SK-N-SH (cell line): ENCODE results near the gene SNAP91. TPM values are rescaled to one million over a fixed set of nuclear protein-coding genes. Genes with fewer than 3 reads are reported as not detected.

Experiments used
- CTCF ChIA-PET: fragments of 300-600, 350-600 bp; formaldehyde crosslinking; extraction: SDS; loops from one replicate; lab custom pipeline; 2021; lab: Yijun Ruan, JAX
- POLR2A ChIA-PET: fragments of 350-600 bp; sonication (Branson Sonifier 250); formaldehyde crosslinking; extraction: SDS; loops from one replicate; lab custom pipeline; 2020; ENCODE audit warnings: antibody characterized with exemption, inconsistent platforms; lab: Yijun Ruan, JAX
- DNase-seq: peaks from one replicate; pipeline ENCODE4 v3.0.0; 2012
- H2AFZ ChIP-seq: fragments of 200-600 bp; sonication (generic); 2 replicates; pipeline ENCODE4 v1.8.1; 2016; ENCODE audit warnings: antibody characterized with exemption, mild to moderate bottlenecking, low read depth
- H3F3A ChIP-seq: fragments of 200-600 bp; sonication (generic); replicated peaks from 2 replicates; pipeline ENCODE3; 2016; ENCODE audit warnings: antibody characterized with exemption, mild to moderate bottlenecking; ENCODE audit not compliant: insufficient read depth
- H3K27ac ChIP-seq, 2 experiments: fragments of 200-500 bp in 1 of 2; fragments of 200-600 bp in 1 of 2; sonication (Bioruptor generic) in 1 of 2; sonication (generic), shearing (Covaris generic) in 1 of 2; 2 replicates each; pipeline versions ENCODE4 v1.5.1 to v1.6.1; 2014 to 2016; ENCODE audit warnings: low read depth in 2 of 2, inconsistent platforms in 1 of 2, low read length in 1 of 2, mild to moderate bottlenecking in 1 of 2, mixed read lengths in 1 of 2
- H3K27me3 ChIP-seq: fragments of 200-600 bp; sonication (generic), shearing (Covaris generic); 2 replicates; pipeline ENCODE4 v1.6.1; 2016; ENCODE audit warnings: mixed run types; ENCODE audit not compliant: insufficient read depth
- H3K36me3 ChIP-seq, 2 experiments: fragments of 200-500 bp in 1 of 2; fragments of 200-600 bp in 1 of 2; sonication (Bioruptor generic) in 1 of 2; sonication (generic) in 1 of 2; replicated peaks in 1 of 2; 2 replicates each; pipeline versions ENCODE3 to v1.5.1; 2014 to 2016; ENCODE audit warnings: low read length in 1 of 2, mild to moderate bottlenecking in 1 of 2; ENCODE audit not compliant: insufficient read depth in 2 of 2, control insufficient read depth in 1 of 2
- H3K4me1 ChIP-seq, 2 experiments: fragments of 200-500 bp in 1 of 2; fragments of 200-600 bp in 1 of 2; sonication (Bioruptor generic) in 1 of 2; sonication (generic), shearing (Covaris generic) in 1 of 2; 2 replicates each; pipeline versions ENCODE4 v1.5.1 to v1.6.1; 2014 to 2016; ENCODE audit warnings: low read depth in 1 of 2, low read length in 1 of 2, mixed run types in 1 of 2; ENCODE audit not compliant: insufficient read depth in 2 of 2, control insufficient read depth in 1 of 2
- H3K4me2 ChIP-seq: fragments of 200-600 bp; sonication (generic), shearing (Covaris generic); 2 replicates; pipeline ENCODE4 v1.6.1; 2017; ENCODE audit warnings: mixed run types
- H3K4me3 ChIP-seq, 2 experiments: fragments of 200-500 bp in 1 of 2; fragments of 200-600 bp in 1 of 2; sonication (Bioruptor generic) in 1 of 2; sonication (generic), shearing (Covaris generic) in 1 of 2; 2 replicates each; pipeline versions ENCODE4 v1.5.1 to v1.8.1; 2014 to 2016; ENCODE audit warnings: low read depth in 2 of 2, inconsistent platforms in 1 of 2, low read length in 1 of 2, mild to moderate bottlenecking in 1 of 2, mixed read lengths in 1 of 2, moderate library complexity in 1 of 2
- H3K79me2 ChIP-seq: fragments of 200-600 bp; sonication (generic); 2 replicates; pipeline ENCODE4 v1.8.1; 2017; ENCODE audit warnings: mild to moderate bottlenecking; ENCODE audit not compliant: insufficient read depth
- H3K9ac ChIP-seq: fragments of 200-600 bp; sonication (generic); 2 replicates; pipeline ENCODE4 v1.6.1; 2017; ENCODE audit warnings: mixed run types
- H3K9me2 ChIP-seq: fragments of 200-600 bp; sonication (generic); 2 replicates; pipeline ENCODE4 v1.6.1; 2017; ENCODE audit warnings: mixed run types
- H3K9me3 ChIP-seq: fragments of 200-600 bp; sonication (generic); 2 replicates; pipeline ENCODE4 v1.6.1; 2017; ENCODE audit warnings: mixed run types, mild to moderate bottlenecking, moderate library complexity
- H4K20me1 ChIP-seq: fragments of 200-600 bp; sonication (generic); 2 replicates; pipeline ENCODE4 v1.6.1; 2017; ENCODE audit warnings: mild to moderate bottlenecking, mixed run types; ENCODE audit not compliant: insufficient read depth
- CTCF ChIP-seq: fragments of 200-600 bp; sonication (generic); IDR thresholded peaks from 2 replicates; pipeline ENCODE4 v1.6.1; 2017; ENCODE audit warnings: antibody characterized with exemption, mild to moderate bottlenecking, moderate library complexity
- ELF1 ChIP-seq: IDR thresholded peaks from 2 replicates; pipeline ENCODE4 v1.4.0; 2012
- FOXJ3 ChIP-seq: sonication (generic); formaldehyde crosslinking; IDR thresholded peaks from 2 replicates; pipeline ENCODE4 v1.5.1; 2020; ENCODE audit warnings: mild to moderate bottlenecking, missing genetic modification reagents
- GATA2 ChIP-seq: sonication (generic); formaldehyde crosslinking; IDR thresholded peaks from 2 replicates; pipeline ENCODE4 v1.5.0; 2020; ENCODE audit warnings: mild to moderate bottlenecking, missing genetic modification reagents
- MAX ChIP-seq: IDR thresholded peaks from 2 replicates; pipeline ENCODE4 v1.4.0; 2012; ENCODE audit warnings: low read depth
- MEF2A ChIP-seq: IDR thresholded peaks from 2 replicates; pipeline ENCODE4 v1.4.0; 2012; ENCODE audit warnings: low read depth, borderline replicate concordance
- MXI1 ChIP-seq: IDR thresholded peaks from 2 replicates; pipeline ENCODE4 v1.6.1; 2012; ENCODE audit warnings: mild to moderate bottlenecking, low read depth, low read length, improper control_type of control experiment
- REST ChIP-seq: IDR thresholded peaks from 2 replicates; pipeline ENCODE4 v1.6.1; 2012; ENCODE audit warnings: mild to moderate bottlenecking, low read depth, low read length, moderate library complexity
- RFX5 ChIP-seq: IDR thresholded peaks from 2 replicates; pipeline ENCODE4 v1.6.1; 2012; ENCODE audit warnings: mild to moderate bottlenecking, improper control_type of control experiment, low read length
- RXRA ChIP-seq: IDR thresholded peaks from 2 replicates; pipeline ENCODE4 v1.4.0; 2012; ENCODE audit warnings: low read depth, mild to moderate bottlenecking, borderline replicate concordance
- TAF1 ChIP-seq: IDR thresholded peaks from 2 replicates; pipeline ENCODE4 v1.6.1; 2012; ENCODE audit warnings: low read depth, mild to moderate bottlenecking, low read length, moderate library complexity, borderline replicate concordance
- TCF12 ChIP-seq: IDR thresholded peaks from 2 replicates; pipeline ENCODE4 v1.4.0; 2012
- TEAD4 ChIP-seq: IDR thresholded peaks from 2 replicates; pipeline ENCODE4 v1.4.0; 2012; ENCODE audit warnings: mild to moderate bottlenecking, borderline replicate concordance; ENCODE audit not compliant: insufficient read depth
- ZBTB33 ChIP-seq: IDR thresholded peaks from 2 replicates; pipeline ENCODE4 v1.4.0; 2012; ENCODE audit warnings: low read depth, borderline replicate concordance
- WGBS: methylation state at CpG from one replicate; pipeline ENCODE4 v1.1.6; 2017; ENCODE audit warnings: low lambda C conversion rate; 5-methylcytosine and 5-hydroxymethylcytosine counted together
- polyA plus RNA-seq, 3 experiments: library from polyadenylated mRNA; depleted of rRNA; stranded (reverse); fragments of >200 nt; gene quantifications; 2 replicates each; pipeline ENCODE4 v1.2.3, GENCODE V29; 2012

Gene SNAP91
- polyA plus RNA-seq, 1 of the 3 experiments (the other 2 are of a cell fraction), result 0.64 TPM

- DNase-seq, result no peak
- Histone ChIP-seq H3K4me3 (no peak overlapping the region), H3F3A (no peaks in the 10 kb centered on the region), H2AFZ (no peak overlapping the region), H3K27ac (no peak overlapping the region), H4K20me1 (no peaks in the 10 kb centered on the region), H3K9me3 (no peaks in the 10 kb centered on the region), H3K4me1 (peaks cover 0 to 7% of the 10 kb centered on the region in 2 experiments; a peak in 2 of 4 replicates), H3K79me2 (no peaks in the 10 kb centered on the region), H3K36me3 (peaks cover 0 to 11% of the 10 kb centered on the region in 2 experiments), H3K9ac (no peak overlapping the region), H3K27me3 (0 out of 2 replicates have a peak, but pooled peaks cover 8% of the 10 kb centered on the region), H3K9me2 (no peaks in the 10 kb centered on the region), H3K4me2 (no peak overlapping the region)
- no peak for TF ChIP-seq TEAD4
- TF ChIP-seq RFX5, result no peak
- no peak for TF ChIP-seq GATA2
- no peak for TF ChIP-seq TCF12
- TF ChIP-seq CTCF, result no peak
- TF ChIP-seq ELF1, result no peak
- no peak for TF ChIP-seq ZBTB33
- ChIA-PET CTCF (no interaction called here), POLR2A (no interaction called here)
- 36% methylated on average over 1 of the region's 1 CpG for WGBS
Measured at GRCh38 chr6:83702077-83702476, 6.8 kb downstream of the SNAP91 start.

GRCh38 chr6:83696674-83697073 is 12.2 kb downstream of the SNAP91 start:
- 43% methylated on average over 1 of the region's 1 CpG for WGBS
- Histone ChIP-seq H3K36me3 (peaks cover 0 to 10% of the 10 kb centered on the region in 2 experiments), H3K4me1 (no peaks in the 10 kb centered on the region), H3K27ac (no peak overlapping the region), H3K79me2 (no peaks in the 10 kb centered on the region), H3F3A (no peaks in the 10 kb centered on the region), H3K9ac (no peak overlapping the region), H4K20me1 (no peaks in the 10 kb centered on the region), H2AFZ (no peak overlapping the region), H3K4me2 (no peak overlapping the region), H3K4me3 (no peak overlapping the region), H3K27me3 (no peaks in the 10 kb centered on the region), H3K9me3 (no peaks in the 10 kb centered on the region), H3K9me2 (no peaks in the 10 kb centered on the region)
- CTCF ChIA-PET, result no interaction called here
- no peak for DNase-seq
- POLR2A ChIA-PET, result no interaction called here
- TF ChIP-seq MEF2A, result no peak
- no peak for TF ChIP-seq TAF1
- no peak for TF ChIP-seq MAX
- no peak for TF ChIP-seq MXI1
- TF ChIP-seq FOXJ3 (CRISPR knock-in tag), result no peak
- no peak for TF ChIP-seq CTCF
- TF ChIP-seq REST, result no peak
- no peak for TF ChIP-seq RXRA
